ENCODE data around the gene KIAA0232. TPM values are rescaled to one million over a fixed set of nuclear protein-coding genes. Genes with fewer than 3 reads are reported as not detected.
A peak's percentile ranks its signal among the peaks of the same experiment; 100 is the strongest.

KIAA0232 gene
- total and polyA plus RNA-seq, 10 of the 15 experiments (the other 5 are each of a cell fraction or from before 2014, with no cell fraction given): 2.8 to 15.1 (median 10.8) TPM

- CTCF ChIA-PET: interaction anchor here (0.6 kb wide), 1 partner anchor 81 kb away, joined by 3 read pairs; no protein-coding TSS in a partner anchor
- no TSS peak for BruUV-seq (replicated peaks)
These were observed 36.8 kb downstream of the KIAA0232 start for GRCh38 chr4:6819295-6819694.

DNA sequence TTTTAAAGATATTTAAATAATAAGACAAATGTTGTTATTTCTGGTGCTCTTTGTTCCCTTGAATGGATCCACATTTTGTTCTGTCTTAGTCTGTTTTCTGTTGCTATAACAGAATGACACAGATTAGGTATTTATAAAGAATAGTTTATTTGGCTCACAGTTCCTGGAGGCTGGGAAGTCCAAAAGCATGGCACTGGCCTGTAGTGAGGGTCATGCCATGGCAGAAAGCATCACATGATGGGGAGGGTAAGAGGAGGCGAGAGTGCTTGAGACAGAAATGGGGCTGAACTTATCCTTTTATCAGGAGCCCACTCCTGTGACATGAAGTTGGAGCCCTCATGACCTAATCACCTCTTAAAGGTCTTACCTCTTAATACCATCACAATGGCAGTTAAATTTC lies 38.2 kb downstream of the KIAA0232 start:
- no peaks in the 10 kb centered on the region for H3K27me3 ChIP-seq (replicated peaks in 1 of 2; ENCODE audit: control insufficient read depth in 2 of 2, insufficient read depth in 2 of 2, low read length in 1 of 2)
- POLR2A ChIA-PET: no interaction called here
- in situ Hi-C loops (cut with MboI) (no loop called here), intact Hi-C loops (cut with micrococcal nuclease; ENCODE audit: unreplicated experiment) (no loop called here)
- whole genome bisulfite sequencing (ENCODE audit: insufficient coverage, insufficient replicate concordance, low lambda C conversion rate, missing lambda C conversion rate): 100% methylated on average over 1 of the region's 1 CpG
- no TSS peak for BruUV-seq (replicated peaks)
- no peak overlapping the region for H3K4me3 ChIP-seq
- SMC1A ChIA-PET (ENCODE audit: uncharacterized antibody, unreplicated experiment): interaction anchor here (0.6 to 0.9 kb wide), 3 partner anchors 9 to 17 kb away, joined by 3 read pairs; no protein-coding TSS in a partner anchor
- RAD21 ChIA-PET (ENCODE audit: unreplicated experiment): interaction anchor here (1.1 kb wide), 1 partner anchor 53 kb away, joined by 4 read pairs; no protein-coding TSS in a partner anchor
- H3K4me2 ChIP-seq (ENCODE audit: control insufficient read depth, insufficient read depth): no peak overlapping the region
- no peak for TF ChIP-seq RB1 (IDR thresholded peaks at IDR 0.05; ENCODE audit: borderline replicate concordance)
- no peak for TF ChIP-seq ZNF217 (IDR thresholded peaks at IDR 0.05)
- TF ChIP-seq POLR2AphosphoS2 (IDR thresholded peaks at IDR 0.05; ENCODE audit: low read depth, low read length): no peak
- no peak overlapping the region for H3K9ac ChIP-seq (ENCODE audit: control insufficient read depth, insufficient read depth, low read length)
- FAIRE-seq: no peak
- peaks cover 2% of the 10 kb centered on the region in 2 experiments; a peak in 3 of 4 replicates for H3K36me3 ChIP-seq (ENCODE audit: control insufficient read depth in 2 of 2, insufficient read depth in 2 of 2, low read length in 1 of 2)
- no peak for ATAC-seq
- CTCF ChIA-PET: no interaction called here
- no peak overlapping the region for H3K27ac ChIP-seq (ENCODE audit: control insufficient read depth, insufficient read depth)
- no peaks in the 10 kb centered on the region for H3K4me1 ChIP-seq (ENCODE audit: control insufficient read depth, insufficient read depth, low read length)
- peaks cover 10% of the 10 kb centered on the region for H3K9me3 ChIP-seq (replicated peaks; ENCODE audit: control insufficient read depth, insufficient read depth, low read length)
- peaks cover 2% of the 10 kb centered on the region for H3K79me2 ChIP-seq (ENCODE audit: control insufficient read depth, insufficient read depth, low read length)
- DNase-seq (ENCODE audit: low read depth, low spot score): no peak
- no peaks in the 10 kb centered on the region for H4K20me1 ChIP-seq (ENCODE audit: control insufficient read depth, insufficient read depth)
- H2AFZ ChIP-seq (ENCODE audit: control insufficient read depth, low read depth, low read length): no peak overlapping the region

More at GRCh38 chr4:6819295-6819694, 36.8 kb downstream of the KIAA0232 start:
- DNase-seq (ENCODE audit: low read depth, low spot score) (no peak), ATAC-seq (no peak), FAIRE-seq (no peak)
- intact Hi-C loops (cut with micrococcal nuclease; ENCODE audit: unreplicated experiment) (no loop called here), in situ Hi-C loops (cut with MboI) (no loop called here)
- H2AFZ ChIP-seq (ENCODE audit: control insufficient read depth, low read depth, low read length): no peak overlapping the region
- no peaks in the 10 kb centered on the region for H4K20me1 ChIP-seq (ENCODE audit: control insufficient read depth, insufficient read depth)
- H3K27me3 ChIP-seq (replicated peaks in 1 of 2; ENCODE audit: control insufficient read depth in 2 of 2, insufficient read depth in 2 of 2, low read length in 1 of 2): no peaks in the 10 kb centered on the region
- ChIA-PET POLR2A (interaction anchor here (0.6 kb wide), 1 partner anchor 220 kb away, joined by 4 read pairs; no protein-coding TSS in a partner anchor), RAD21 (ENCODE audit: unreplicated experiment) (no interaction called here), SMC1A (ENCODE audit: uncharacterized antibody, unreplicated experiment) (no interaction called here)
- WGBS (ENCODE audit: insufficient coverage, insufficient replicate concordance, low lambda C conversion rate, missing lambda C conversion rate): 10% methylated on average over 1 of the region's 1 CpG
- 0 out of 4 replicates have a peak, but pooled peaks cover 0 to 2% of the 10 kb centered on the region in 2 experiments for H3K36me3 ChIP-seq (ENCODE audit: control insufficient read depth in 2 of 2, insufficient read depth in 2 of 2, low read length in 1 of 2)
- H3K4me1 ChIP-seq (ENCODE audit: control insufficient read depth, insufficient read depth, low read length): no peaks in the 10 kb centered on the region
- TF ChIP-seq SP1 (IDR thresholded peaks at IDR 0.05; ENCODE audit: low read depth, low read length): no peak
- TF ChIP-seq CREB1 (IDR thresholded peaks at IDR 0.05; ENCODE audit: low read depth): no peak
- TF ChIP-seq, protein P1, sequence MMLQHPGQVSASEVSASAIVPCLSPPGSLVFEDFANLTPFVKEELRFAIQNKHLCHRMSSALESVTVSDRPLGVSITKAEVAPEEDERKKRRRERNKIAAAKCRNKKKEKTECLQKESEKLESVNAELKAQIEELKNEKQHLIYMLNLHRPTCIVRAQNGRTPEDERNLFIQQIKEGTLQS (IDR thresholded peaks at IDR 0.05; ENCODE audit: borderline replicate concordance, extremely low read depth, low read depth, low read length): no peak
- no peak for TF ChIP-seq IRF4 (IDR thresholded peaks at IDR 0.05; ENCODE audit: low read depth, low read length)
- TF ChIP-seq MTA2 (IDR thresholded peaks at IDR 0.05; ENCODE audit: low read depth): peak; percentile 37; the same call in 1 of the 2 replicates
- TF ChIP-seq KLF5 (IDR thresholded peaks at IDR 0.05; ENCODE audit: partially characterized antibody): no peak
- TF ChIP-seq PAX5 (IDR thresholded peaks at IDR 0.05; ENCODE audit: borderline replicate concordance, low read depth, low read length): 0 out of 2 replicates have a peak, but pooled peaks have one; percentile 57
- peaks cover 10% of the 10 kb centered on the region for H3K9me3 ChIP-seq (replicated peaks; ENCODE audit: control insufficient read depth, insufficient read depth, low read length)
- H3K79me2 ChIP-seq (ENCODE audit: control insufficient read depth, insufficient read depth, low read length): peaks cover 2% of the 10 kb centered on the region
- H3K4me3 ChIP-seq: no peak overlapping the region
- H3K27ac ChIP-seq (ENCODE audit: control insufficient read depth, insufficient read depth): no peak overlapping the region
- H3K4me2 ChIP-seq (ENCODE audit: control insufficient read depth, insufficient read depth): no peak overlapping the region
- H3K9ac ChIP-seq (ENCODE audit: control insufficient read depth, insufficient read depth, low read length): no peak overlapping the region

Data from GM12878 (cell line).